ENCODE measurements around the gene HSPA9. TPM values are rescaled to one million over a fixed set of nuclear protein-coding genes. Genes with fewer than 3 reads are reported as not detected.
A peak's percentile ranks its signal among the peaks of the same experiment; 100 is the strongest.

The HSPA9 gene
- total and polyA plus RNA-seq, 9 of the 15 experiments (the other 6 are each of a cell fraction or from before 2014, with no cell fraction given): 195 to 583 (median 514) TPM

DNA sequence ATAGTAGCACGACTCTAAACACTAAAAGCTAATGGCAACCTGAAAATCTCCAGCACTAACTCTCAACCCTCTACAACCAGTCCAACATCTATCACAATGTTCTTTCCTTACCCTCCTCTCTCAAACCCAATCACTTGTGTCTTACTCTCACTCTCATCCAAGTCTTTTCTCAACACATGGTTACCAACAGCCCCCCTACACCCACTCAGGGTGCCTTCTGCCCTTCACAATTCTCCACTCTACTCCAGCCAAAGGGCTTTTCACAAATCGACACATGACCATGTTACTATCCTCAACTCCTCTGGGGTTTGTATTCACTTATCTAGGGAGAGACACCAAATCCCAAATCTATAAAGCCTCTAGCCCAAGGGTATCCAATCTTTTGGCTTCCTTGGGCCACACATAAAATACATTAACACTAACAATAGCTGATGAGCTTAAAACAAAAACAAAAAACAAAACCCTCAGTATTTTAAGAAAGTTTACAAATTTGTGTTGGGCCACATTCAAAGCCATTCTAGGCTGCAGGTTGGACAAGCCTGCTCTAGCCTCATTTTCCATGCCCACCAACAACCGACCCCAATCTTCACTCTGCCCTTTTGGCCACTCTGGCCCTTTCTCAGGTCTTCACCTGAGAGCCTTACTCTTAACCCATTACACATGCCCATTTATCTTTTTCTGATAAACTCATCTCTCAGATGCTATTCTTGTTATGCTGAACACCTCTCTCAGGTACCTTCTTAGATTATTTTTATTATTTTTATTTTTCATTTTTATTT is 11.7 kb downstream of the HSPA9 start (continued):
- TF ChIP-seq, protein P1, sequence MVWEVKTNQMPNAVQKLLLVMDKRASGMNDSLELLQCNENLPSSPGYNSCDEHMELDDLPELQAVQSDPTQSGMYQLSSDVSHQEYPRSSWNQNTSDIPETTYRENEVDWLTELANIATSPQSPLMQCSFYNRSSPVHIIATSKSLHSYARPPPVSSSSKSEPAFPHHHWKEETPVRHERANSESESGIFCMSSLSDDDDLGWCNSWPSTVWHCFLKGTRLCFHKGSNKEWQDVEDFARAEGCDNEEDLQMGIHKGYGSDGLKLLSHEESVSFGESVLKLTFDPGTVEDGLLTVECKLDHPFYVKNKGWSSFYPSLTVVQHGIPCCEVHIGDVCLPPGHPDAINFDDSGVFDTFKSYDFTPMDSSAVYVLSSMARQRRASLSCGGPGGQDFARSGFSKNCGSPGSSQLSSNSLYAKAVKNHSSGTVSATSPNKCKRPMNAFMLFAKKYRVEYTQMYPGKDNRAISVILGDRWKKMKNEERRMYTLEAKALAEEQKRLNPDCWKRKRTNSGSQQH (CRISPR knock-in tag; IDR thresholded peaks at IDR 0.05): peak; percentile 14; the same call in 1 of the 2 replicates
- TF ChIP-seq NR3C1 (CRISPR knock-in tag; IDR thresholded peaks at IDR 0.05) (no peak), EP400 (IDR thresholded peaks at IDR 0.05) (no peak), TAL1 (IDR thresholded peaks at IDR 0.05) (no peak), TEAD1 (CRISPR knock-in tag; IDR thresholded peaks at IDR 0.05) (no peak), MYBL2 (IDR thresholded peaks at IDR 0.05; ENCODE audit: low read depth) (no peak), MYBL2 (CRISPR knock-in tag; IDR thresholded peaks at IDR 0.05; ENCODE audit: borderline replicate concordance) (no peak), POLR2AphosphoS5 (IDR thresholded peaks at IDR 0.05; ENCODE audit: control insufficient read depth, insufficient read depth, low read depth, low read length) (peak; percentile 23; the same call in 1 of the 2 replicates), HDAC1 (IDR thresholded peaks at IDR 0.05) (no peak), THRB (CRISPR knock-in tag; conservative IDR thresholded peaks at IDR 0.05) (peak; percentile 79), ZNF311 (CRISPR knock-in tag; IDR thresholded peaks at IDR 0.05) (no peak), THRAP3 (IDR thresholded peaks at IDR 0.05; ENCODE audit: borderline replicate concordance) (no peak), E2F3 (CRISPR knock-in tag; IDR thresholded peaks at IDR 0.05) (no peak), POLR2A (conservative IDR thresholded peaks at IDR 0.05) (peak; percentile 62)
- TF ChIP-seq, protein P2, sequence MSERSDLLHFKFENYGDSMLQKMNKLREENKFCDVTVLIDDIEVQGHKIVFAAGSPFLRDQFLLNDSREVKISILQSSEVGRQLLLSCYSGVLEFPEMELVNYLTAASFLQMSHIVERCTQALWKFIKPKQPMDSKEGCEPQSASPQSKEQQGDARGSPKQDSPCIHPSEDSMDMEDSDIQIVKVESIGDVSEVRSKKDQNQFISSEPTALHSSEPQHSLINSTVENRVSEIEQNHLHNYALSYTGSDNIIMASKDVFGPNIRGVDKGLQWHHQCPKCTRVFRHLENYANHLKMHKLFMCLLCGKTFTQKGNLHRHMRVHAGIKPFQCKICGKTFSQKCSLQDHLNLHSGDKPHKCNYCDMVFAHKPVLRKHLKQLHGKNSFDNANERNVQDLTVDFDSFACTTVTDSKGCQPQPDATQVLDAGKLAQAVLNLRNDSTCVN (CRISPR knock-in tag; IDR thresholded peaks at IDR 0.05): peak; percentile 22; the same call in 1 of the 2 replicates
- TF ChIP-seq, protein P3, sequence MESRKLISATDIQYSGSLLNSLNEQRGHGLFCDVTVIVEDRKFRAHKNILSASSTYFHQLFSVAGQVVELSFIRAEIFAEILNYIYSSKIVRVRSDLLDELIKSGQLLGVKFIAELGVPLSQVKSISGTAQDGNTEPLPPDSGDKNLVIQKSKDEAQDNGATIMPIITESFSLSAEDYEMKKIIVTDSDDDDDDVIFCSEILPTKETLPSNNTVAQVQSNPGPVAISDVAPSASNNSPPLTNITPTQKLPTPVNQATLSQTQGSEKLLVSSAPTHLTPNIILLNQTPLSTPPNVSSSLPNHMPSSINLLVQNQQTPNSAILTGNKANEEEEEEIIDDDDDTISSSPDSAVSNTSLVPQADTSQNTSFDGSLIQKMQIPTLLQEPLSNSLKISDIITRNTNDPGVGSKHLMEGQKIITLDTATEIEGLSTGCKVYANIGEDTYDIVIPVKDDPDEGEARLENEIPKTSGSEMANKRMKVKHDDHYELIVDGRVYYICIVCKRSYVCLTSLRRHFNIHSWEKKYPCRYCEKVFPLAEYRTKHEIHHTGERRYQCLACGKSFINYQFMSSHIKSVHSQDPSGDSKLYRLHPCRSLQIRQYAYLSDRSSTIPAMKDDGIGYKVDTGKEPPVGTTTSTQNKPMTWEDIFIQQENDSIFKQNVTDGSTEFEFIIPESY (CRISPR knock-in tag; IDR thresholded peaks at IDR 0.05): no peak

All from K562 (cell line).